A673 (cell line): ENCODE results near the gene CNOT1. TPM values are rescaled to one million over a fixed set of nuclear protein-coding genes. Genes with fewer than 3 reads are reported as not detected.

ENCODE experiments used
- BruUV-seq: library from RNA; stranded (reverse); fragments of 400-500 nt; replicated peaks from 2 replicates; lab custom pipeline; 2021; lab: Mats Ljungman, UMichigan
- CTCF ChIA-PET: fragments of 300-600 bp; sonication (Branson Sonifier 250); formaldehyde crosslinking; loops from one replicate; lab custom pipeline; 2022; ENCODE audit warnings: antibody characterized with exemption; lab: Charles Lee
- POLR2A ChIA-PET: fragments of 300-600 bp; sonication (Branson Sonifier 250); formaldehyde crosslinking; loops from one replicate; lab custom pipeline; 2022; ENCODE audit warnings: antibody characterized with exemption; ENCODE audit not compliant: low non-redundant PET; lab: Charles Lee
- DNase-seq: peaks from one replicate; pipeline ENCODE4 v3.0.0-alpha.2; 2015; ENCODE audit warnings: low spot score
- H3K27ac ChIP-seq: fragments of 200-600 bp; sonication (generic); 2 replicates; pipeline ENCODE4 v1.5.1; 2016; ENCODE audit warnings: mixed run types, low read depth, mild to moderate bottlenecking, mixed read lengths, antibody characterized with exemption, low read length; ENCODE audit not compliant: poor library complexity, severe bottlenecking
- H3K27me3 ChIP-seq: fragments of 200-600 bp; sonication (generic); replicated peaks from 2 replicates; pipeline ENCODE4 v1.6.1; 2017; ENCODE audit warnings: mixed run types, low read depth, mild to moderate bottlenecking, mixed read lengths, antibody characterized with exemption, low read length; ENCODE audit not compliant: insufficient read depth, poor library complexity
- H3K36me3 ChIP-seq: fragments of 200-600 bp; sonication (generic); 2 replicates; pipeline ENCODE4 v1.6.1; 2016; ENCODE audit warnings: mixed run types, mild to moderate bottlenecking, mixed read lengths, antibody characterized with exemption, low read length; ENCODE audit not compliant: insufficient read depth, poor library complexity, severe bottlenecking
- H3K4me1 ChIP-seq: fragments of 200-600 bp; sonication (generic); 2 replicates; pipeline ENCODE4 v1.6.1; 2017; ENCODE audit warnings: mixed run types, mild to moderate bottlenecking, mixed read lengths, antibody characterized with exemption, low read length; ENCODE audit not compliant: insufficient read depth, poor library complexity, severe bottlenecking
- H3K4me3 ChIP-seq: fragments of 200-600 bp; sonication (generic); 2 replicates; pipeline ENCODE4 v1.5.1; 2016; ENCODE audit warnings: low read depth, mixed run types, mild to moderate bottlenecking, mixed read lengths, low read length; ENCODE audit not compliant: poor library complexity, severe bottlenecking
- H3K9me3 ChIP-seq: fragments of 200-600 bp; sonication (generic); 2 replicates; pipeline ENCODE4 v1.6.1; 2016; ENCODE audit warnings: mixed run types, low read depth, mild to moderate bottlenecking, mixed read lengths, antibody characterized with exemption, low read length; ENCODE audit not compliant: poor library complexity, severe bottlenecking
- CTCF ChIP-seq: fragments of 300-800, 200-600 bp; sonication (generic); conservative IDR thresholded peaks from 2 replicates; pipeline ENCODE4 v1.5.1; 2017; ENCODE audit warnings: low read depth, mild to moderate bottlenecking, antibody characterized with exemption, low read length, moderate library complexity, mixed read lengths
- EZH2 ChIP-seq: fragments of 200-600 bp; sonication (generic); IDR thresholded peaks from 2 replicates; pipeline ENCODE4 v1.6.1; 2017; ENCODE audit warnings: borderline replicate concordance, low read depth, mild to moderate bottlenecking, mixed read lengths, antibody characterized with exemption, low read length; ENCODE audit not compliant: poor library complexity, severe bottlenecking
- intact Hi-C: fragments of 100-400 bp; cut with micrococcal nuclease; formaldehyde crosslinking; loops from one replicate; pipeline ENCODE4 v1.10.0; 2022; ENCODE audit not compliant: unreplicated experiment
- total RNA-seq: library from RNA; stranded (reverse); gene quantifications from 2 replicates; pipeline ENCODE4 v1.2.3, GENCODE V29; 2021

The CNOT1 gene
- total RNA-seq, 1 experiment from 2014 or later = 255 TPM

- no TSS peak for BruUV-seq
- intact Hi-C loops = no loop called here
- TF ChIP-seq CTCF (no peak), EZH2 (no peak)
These were observed 22.3 kb upstream of the CNOT1 start for GRCh38 chr16:58651965-58652348.

DNA sequence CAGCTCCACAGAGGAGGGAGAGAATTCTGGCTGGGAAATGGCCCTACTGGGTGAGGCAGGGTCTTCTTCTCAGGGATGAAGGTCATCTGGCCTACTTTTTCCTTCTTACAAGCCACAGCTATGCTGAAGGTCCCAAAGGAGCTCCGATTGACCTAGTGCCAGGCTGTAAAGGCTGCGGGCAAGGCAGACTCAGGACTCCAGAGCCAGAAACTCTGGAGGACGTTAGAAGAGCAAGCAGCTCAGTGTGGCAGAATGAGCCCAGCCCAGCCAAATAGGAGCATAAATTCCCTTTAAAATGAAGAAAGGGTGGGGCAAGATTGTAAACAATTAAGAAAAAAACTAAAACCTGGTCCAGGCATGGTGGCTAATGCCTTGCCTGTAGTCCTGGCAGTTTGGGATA lies 20.1 kb upstream of the CNOT1 start:
- no peaks in the 10 kb centered on the region for H3K27me3 ChIP-seq
- H3K4me3 ChIP-seq = no peak overlapping the region
- BruUV-seq = no TSS peak
- ChIA-PET POLR2A (no interaction called here), CTCF (no interaction called here)
- no peaks in the 10 kb centered on the region for H3K36me3 ChIP-seq
- intact Hi-C loops = no loop called here
- H3K4me1 ChIP-seq = peaks cover 6% of the 10 kb centered on the region
- no peak for TF ChIP-seq EZH2
- TF ChIP-seq CTCF = no peak
- no peak for DNase-seq
- no peaks in the 10 kb centered on the region for H3K9me3 ChIP-seq
- H3K27ac ChIP-seq = no peak overlapping the region

More at GRCh38 chr16:58651965-58652348, 22.3 kb upstream of the CNOT1 start:
- Histone ChIP-seq H3K4me1 (peaks cover 6% of the 10 kb centered on the region), H3K36me3 (no peaks in the 10 kb centered on the region), H3K27ac (no peak overlapping the region), H3K9me3 (no peaks in the 10 kb centered on the region), H3K4me3 (no peak overlapping the region), H3K27me3 (no peaks in the 10 kb centered on the region)
- ChIA-PET CTCF (no interaction called here), POLR2A (interaction anchor here (0.6 kb wide), 1 partner anchor 48 kb away, joined by 7 read pairs; no protein-coding TSS in a partner anchor)
- no peak for DNase-seq

GRCh38 chr16:58647107-58647506 lies 17.5 kb upstream of the CNOT1 start:
- H3K9me3 ChIP-seq = no peaks in the 10 kb centered on the region
- no peak overlapping the region for H3K4me3 ChIP-seq
- TF ChIP-seq EZH2 (no peak), CTCF (no peak)
- ChIA-PET POLR2A (no interaction called here), CTCF (no interaction called here)
- BruUV-seq = no TSS peak
- no peak for DNase-seq
- H3K27ac ChIP-seq = no peak overlapping the region
- no peaks in the 10 kb centered on the region for H3K36me3 ChIP-seq
- H3K4me1 ChIP-seq = peaks cover 6% of the 10 kb centered on the region
- H3K27me3 ChIP-seq = no peaks in the 10 kb centered on the region
- intact Hi-C loops = no loop called here
